Neural crest cell (in vitro differentiated cells): ENCODE results near the gene ADCY3. TPM values are rescaled to one million over a fixed set of nuclear protein-coding genes. Genes with fewer than 3 reads are reported as not detected.

ENCODE experiments used
- DNase-seq: peaks from one replicate; pipeline ENCODE4 v3.0.0; 2021; ENCODE audit warnings: low read depth, mixed read lengths, low spot score
- H3K27ac Mint-ChIP-seq: one replicate; pipeline ENCODE4 v1.8.0; 2021; ENCODE audit warnings: mild to moderate bottlenecking, mixed read lengths; ENCODE audit not compliant: unreplicated experiment
- H3K27me3 Mint-ChIP-seq: 2 replicates; pipeline ENCODE4 v1.8.0; 2021; ENCODE audit warnings: low read depth, mild to moderate bottlenecking, mixed read lengths
- H3K36me3 Mint-ChIP-seq: 2 replicates; pipeline ENCODE4 v1.8.0; 2021; ENCODE audit warnings: low read depth, mild to moderate bottlenecking, mixed read lengths
- H3K4me1 Mint-ChIP-seq: 2 replicates; pipeline ENCODE4 v1.8.0; 2021; ENCODE audit warnings: mixed read lengths
- H3K4me3 Mint-ChIP-seq: one replicate; pipeline ENCODE4 v1.8.0; 2021; ENCODE audit warnings: mild to moderate bottlenecking, mixed read lengths
- H3K9me3 Mint-ChIP-seq: 2 replicates; pipeline ENCODE4 v1.8.0; 2021; ENCODE audit warnings: mixed read lengths
- CTCF ChIP-seq: fragments of 200-600 bp; sonication (generic); conservative IDR thresholded peaks from 2 replicates; pipeline ENCODE4 v1.5.0; 2021; ENCODE audit warnings: antibody characterized with exemption, mild to moderate bottlenecking
- total RNA-seq: library from RNA; stranded (reverse); gene quantifications from 2 replicates; pipeline ENCODE4 v1.2.1, GENCODE V29; 2021

Gene ADCY3
- total RNA-seq, 1 donor from 2014 or later, result 49.2 TPM

GRCh38 chr2:24877646-24878045, 42.4 kb downstream of the ADCY3 start:
- peaks cover 11% of the 10 kb centered on the region for H3K4me1 Mint-ChIP-seq
- H3K27ac Mint-ChIP-seq, result no peak overlapping the region
- DNase-seq, result no peak
- H3K36me3 Mint-ChIP-seq, result peaks cover 4% of the 10 kb centered on the region
- no peak for TF ChIP-seq CTCF
- no peak overlapping the region for H3K4me3 Mint-ChIP-seq
- no peaks in the 10 kb centered on the region for H3K27me3 Mint-ChIP-seq
- no peaks in the 10 kb centered on the region for H3K9me3 Mint-ChIP-seq

- TF ChIP-seq CTCF, result no peak
- H3K36me3 Mint-ChIP-seq, result peaks cover 4% of the 10 kb centered on the region
- H3K4me3 Mint-ChIP-seq, result no peak overlapping the region
- DNase-seq, result no peak
- peak overlapping the region; percentile 69 for H3K27ac Mint-ChIP-seq
- H3K9me3 Mint-ChIP-seq, result no peaks in the 10 kb centered on the region
- no peaks in the 10 kb centered on the region for H3K27me3 Mint-ChIP-seq
- peaks cover 15% of the 10 kb centered on the region for H3K4me1 Mint-ChIP-seq
Observed at GRCh38 chr2:24877067-24877466, 43.0 kb downstream of the ADCY3 start.

- H3K27ac Mint-ChIP-seq, result no peak overlapping the region
- peaks cover 7% of the 10 kb centered on the region for H3K36me3 Mint-ChIP-seq
- peaks cover 26% of the 10 kb centered on the region for H3K4me1 Mint-ChIP-seq
- H3K9me3 Mint-ChIP-seq, result no peaks in the 10 kb centered on the region
- no peak for DNase-seq
- no peak overlapping the region for H3K4me3 Mint-ChIP-seq
- TF ChIP-seq CTCF, result no peak
- H3K27me3 Mint-ChIP-seq, result no peaks in the 10 kb centered on the region
Observed at GRCh38 chr2:24875901-24876300, 44.1 kb downstream of the ADCY3 start.

GRCh38 chr2:24875272-24875671, 44.8 kb downstream of the ADCY3 start:
- Mint-ChIP-seq H3K4me3 (no peak overlapping the region), H3K9me3 (no peaks in the 10 kb centered on the region), H3K27me3 (no peaks in the 10 kb centered on the region), H3K36me3 (peaks cover 4% of the 10 kb centered on the region), H3K4me1 (peaks cover 28% of the 10 kb centered on the region), H3K27ac (no peak overlapping the region)
- DNase-seq, result no peak
- TF ChIP-seq CTCF, result no peak

GRCh38 chr2:24874035-24874434, 46.0 kb downstream of the ADCY3 start:
- DNase-seq, result no peak
- no peak overlapping the region for H3K27ac Mint-ChIP-seq
- peaks cover 4% of the 10 kb centered on the region for H3K36me3 Mint-ChIP-seq
- TF ChIP-seq CTCF, result no peak
- no peak overlapping the region for H3K4me3 Mint-ChIP-seq
- no peaks in the 10 kb centered on the region for H3K27me3 Mint-ChIP-seq
- H3K4me1 Mint-ChIP-seq, result peaks cover 28% of the 10 kb centered on the region
- H3K9me3 Mint-ChIP-seq, result no peaks in the 10 kb centered on the region

GRCh38 chr2:24873619-24874018, 46.4 kb downstream of the ADCY3 start:
- TF ChIP-seq CTCF, result no peak
- H3K27me3 Mint-ChIP-seq, result no peaks in the 10 kb centered on the region
- peaks cover 4% of the 10 kb centered on the region for H3K36me3 Mint-ChIP-seq
- no peaks in the 10 kb centered on the region for H3K9me3 Mint-ChIP-seq
- H3K4me3 Mint-ChIP-seq, result no peak overlapping the region
- peaks cover 28% of the 10 kb centered on the region for H3K4me1 Mint-ChIP-seq
- H3K27ac Mint-ChIP-seq, result no peak overlapping the region
- DNase-seq, result no peak
